Heart left ventricle (tissue), 13 donors: Measurements from ENCODE around the gene SNX11.

Experiments used
- CTCF ChIP-seq, 12 donors: fragments of 200-600 bp; sonication (generic) in 4 of 12; IDR thresholded peaks; one replicate each; pipeline versions ENCODE4 v1.5.0 to v1.8.0; 2018 to 2022; ENCODE audit warnings: antibody characterized with exemption in 12 of 12, mild to moderate bottlenecking in 5 of 12
- POLR2A ChIP-seq, 2 donors: fragments of 450-650 bp; IDR thresholded peaks; one replicate each; pipeline ENCODE4 v1.6.1; 2017; ENCODE audit warnings: antibody characterized with exemption in 2 of 2, mild to moderate bottlenecking in 2 of 2, moderate library complexity in 2 of 2
- donor health status: ischemic (EF 13 %, LVEDD 7.1; RV severe dilation, severe dysfunction).
- donor health status: DM: no; HTN: yes; CAD: no.
- donor health status: DM: no; HTN: no; CAD: no.
- donor health status: ischemic (EF 25% LVEDD 6.9; RV normal size, moderate dysfunction).
- donor health status: ischemic (EF 25% LVEDD 5.7; RV mildly dilated, moderate dysfunction).
- donor health status: ischemic (EF 35%, LVEDD 5.7; RV mildly dilated, moderate dysfunction).
- donor health status: nonischemic (EF 11% LVEDD 7.7; RV severe dilation, severe dysfunction).
- donor health status: DM: yes; HTN: yes; CAD: no.
- donor health status: PGD.
- donor health status: ischemic (EF 29% LVEDD 5.4; RV normal size, mild dysfunction).
- donor health status: nonischemic (EF 23%, LVEDD 6.1; RV moderate dilation, normal function).

- no peak for TF ChIP-seq CTCF (IDR thresholded peaks at IDR 0.05)
- TF ChIP-seq POLR2A (IDR thresholded peaks at IDR 0.05): no peak
Observed at GRCh38 chr17:48066656-48067055, 40.9 kb upstream of the SNX11 start.
